Liver (tissue), 9 donors: ENCODE results near the gene ZNF536. TPM values are rescaled to one million over a fixed set of nuclear protein-coding genes. Genes with fewer than 3 reads are reported as not detected.

Experiments
- DNase-seq: peaks from one replicate; pipeline ENCODE4 v3.0.0-alpha.2; 2017; ENCODE audit warnings: low spot score
- H3K27ac ChIP-seq, 2 donors: one replicate each; pipeline ENCODE4 v1.7.0; 2013; ENCODE audit warnings: inconsistent platforms in 2 of 2, low read length in 2 of 2, control low read depth in 1 of 2, low read depth in 1 of 2, mild to moderate bottlenecking in 1 of 2
- H3K27me3 ChIP-seq, 4 donors: one replicate each; pipeline versions ENCODE4 v1.6.1 to v1.7.0; 2013; ENCODE audit warnings: low read length in 3 of 4, inconsistent platforms in 1 of 4, mild to moderate bottlenecking in 1 of 4, moderate library complexity in 1 of 4; ENCODE audit not compliant: control insufficient read depth in 4 of 4, insufficient read depth in 4 of 4
- H3K36me3 ChIP-seq, 4 donors: one replicate each; pipeline versions ENCODE4 v1.6.1 to v1.7.0; 2013; ENCODE audit warnings: low read length in 3 of 4, mild to moderate bottlenecking in 3 of 4, low read depth in 1 of 4, moderate library complexity in 1 of 4; ENCODE audit not compliant: control insufficient read depth in 4 of 4, insufficient read depth in 3 of 4
- H3K4me1 ChIP-seq, 4 donors: one replicate each; pipeline versions ENCODE4 v1.6.1 to v1.7.0; 2013; ENCODE audit warnings: low read length in 3 of 4, mild to moderate bottlenecking in 3 of 4, moderate library complexity in 1 of 4; ENCODE audit not compliant: control insufficient read depth in 4 of 4, insufficient read depth in 4 of 4
- H3K4me3 ChIP-seq, 3 donors: one replicate each; pipeline versions ENCODE4 v1.6.1 to v1.7.0; 2013; ENCODE audit warnings: low read length in 3 of 3, control low read depth in 1 of 3, low read depth in 1 of 3, mild to moderate bottlenecking in 1 of 3
- H3K9ac ChIP-seq, 2 donors: one replicate each; pipeline ENCODE4 v1.7.0; 2013; ENCODE audit warnings: low read length in 2 of 2, mild to moderate bottlenecking in 2 of 2, moderate library complexity in 2 of 2, control low read depth in 1 of 2, low read depth in 1 of 2
- H3K9me3 ChIP-seq, 4 donors: one replicate each; pipeline versions ENCODE4 v1.6.1 to v1.7.0; 2013; ENCODE audit warnings: low read length in 3 of 4; ENCODE audit not compliant: control insufficient read depth in 4 of 4
- ATF3 ChIP-seq: IDR thresholded peaks from 2 replicates; pipeline ENCODE4 v1.6.1; 2016; ENCODE audit warnings: antibody characterized with exemption
- CTCF ChIP-seq: fragments of 150-350 bp; IDR thresholded peaks from 2 replicates; pipeline ENCODE4 v1.5.1; 2017; ENCODE audit warnings: improper control_type of control experiment, low read depth, low read length; ENCODE audit not compliant: missing input control
- EGR1 ChIP-seq, 2 donors: IDR thresholded peaks; 2 replicates each; pipeline ENCODE4 v1.6.1; 2016 to 2018; ENCODE audit warnings: antibody characterized with exemption in 2 of 2, low read depth in 2 of 2
- FOXA2 ChIP-seq: IDR thresholded peaks from 2 replicates; pipeline ENCODE4 v1.6.1; 2016; ENCODE audit warnings: antibody characterized with exemption
- GABPA ChIP-seq, 2 donors: IDR thresholded peaks in 1 of 2; conservative IDR thresholded peaks in 1 of 2; 2 replicates each; pipeline ENCODE4 v1.6.1; 2016; ENCODE audit warnings: antibody characterized with exemption in 2 of 2, mild to moderate bottlenecking in 1 of 2, moderate library complexity in 1 of 2
- HNF4A ChIP-seq, 2 donors: conservative IDR thresholded peaks; 2 replicates each; pipeline ENCODE4 v1.6.1; 2016; ENCODE audit warnings: antibody characterized with exemption in 2 of 2, mild to moderate bottlenecking in 2 of 2
- HNF4G ChIP-seq: IDR thresholded peaks from 2 replicates; pipeline ENCODE4 v1.6.1; 2016; ENCODE audit warnings: antibody characterized with exemption
- MAX ChIP-seq: IDR thresholded peaks from 2 replicates; pipeline ENCODE4 v1.6.1; 2016; ENCODE audit warnings: antibody characterized with exemption
- NR2F2 ChIP-seq: IDR thresholded peaks from 2 replicates; pipeline ENCODE4 v1.6.1; 2016; ENCODE audit warnings: antibody characterized with exemption
- RAD21 ChIP-seq, 2 donors: IDR thresholded peaks; 2 replicates each; pipeline ENCODE4 v1.6.1; 2016; ENCODE audit warnings: antibody characterized with exemption in 2 of 2, mild to moderate bottlenecking in 2 of 2
- REST ChIP-seq: IDR thresholded peaks from 2 replicates; pipeline ENCODE4 v1.6.1; 2016; ENCODE audit warnings: antibody characterized with exemption, mild to moderate bottlenecking
- RXRA ChIP-seq, 2 donors: IDR thresholded peaks; 2 replicates each; pipeline ENCODE4 v1.6.1; 2017 to 2018; ENCODE audit warnings: antibody characterized with exemption in 2 of 2, mild to moderate bottlenecking in 1 of 2
- TAF1 ChIP-seq: conservative IDR thresholded peaks from 2 replicates; pipeline ENCODE4 v1.6.1; 2016; ENCODE audit warnings: antibody characterized with exemption, mild to moderate bottlenecking
- ZBTB33 ChIP-seq: IDR thresholded peaks from 2 replicates; pipeline ENCODE4 v1.6.1; 2016; ENCODE audit warnings: antibody characterized with exemption
- WGBS: extraction: QIAGEN DNeasy Blood & Tissue Kit; methylation state at CpG from one replicate; pipeline ENCODE4 v1.1.7; 2013; 5-methylcytosine and 5-hydroxymethylcytosine counted together
- polyA plus RNA-seq, 2 donors: library from polyadenylated mRNA; stranded (reverse) in 1 of 2; unstranded in 1 of 2; fragments of 200-250 nt in 1 of 2; fragments of >200 nt in 1 of 2; fragmentation: Nextera tagmentation in 1 of 2; extraction: Ambion mirVana in 1 of 2; gene quantifications; one replicate each; pipeline versions ENCODE4 v1.2.1 to v1.2.3, GENCODE V29; 2013 to 2015
- total RNA-seq, 2 donors: library from RNA; depleted of rRNA; stranded (reverse); fragments of >200 nt; gene quantifications; one replicate each; pipeline ENCODE4 v1.2.3, GENCODE V29; 2014
- donor health status: healthy.
- donor health status: healthy.
- donor health status: healthy.
- donor health status: healthy.
- donor health status: healthy.

ZNF536 gene
- total and polyA plus RNA-seq, 4 donors = 0.02 to 0.17 (median 0.08) TPM

GRCh38 chr19:30350692-30351663, 21.2 kb upstream of the ZNF536 start:
- Histone ChIP-seq H3K9ac (no peak overlapping the region), H3K27ac (no peak overlapping the region), H3K9me3 (peaks cover 0 to 2% (median 0%) of the 10 kb centered on the region in 4 donors), H3K4me3 (no peak overlapping the region), H3K27me3 (peaks cover 0 to 11% (median 0%) of the 10 kb centered on the region in 4 donors), H3K36me3 (no peaks in the 10 kb centered on the region), H3K4me1 (no peaks in the 10 kb centered on the region)
- 71% methylated on average over 7 of the region's 7 CpGs for WGBS
- no peak for DNase-seq
- TF ChIP-seq NR2F2 = no peak
- TF ChIP-seq EGR1 (IDR thresholded peaks at IDR 0.05; ENCODE audit: low read depth in 2 of 2) = no peak
- no peak for TF ChIP-seq RXRA (IDR thresholded peaks at IDR 0.05)
- TF ChIP-seq CTCF = no peak
- TF ChIP-seq GABPA (IDR thresholded peaks at IDR 0.05 in 1 of 2, conservative IDR thresholded peaks at IDR 0.05 in 1 of 2) = no peak
- TF ChIP-seq MAX = no peak
- TF ChIP-seq HNF4G = no peak
- TF ChIP-seq RAD21 (IDR thresholded peaks at IDR 0.05) = no peak
- TF ChIP-seq TAF1 = no peak
- TF ChIP-seq ATF3 = no peak

GRCh38 chr19:30351774-30352173, 20.4 kb upstream of the ZNF536 start:
- Histone ChIP-seq H3K4me3 (no peak overlapping the region), H3K36me3 (no peaks in the 10 kb centered on the region), H3K4me1 (no peaks in the 10 kb centered on the region), H3K9me3 (peaks cover 0 to 2% (median 0%) of the 10 kb centered on the region in 4 donors), H3K9ac (no peak overlapping the region), H3K27ac (no peak overlapping the region), H3K27me3 (peaks cover 0 to 13% (median 0%) of the 10 kb centered on the region in 4 donors)
- 58% methylated on average over 2 of the region's 2 CpGs for WGBS
- no peak for TF ChIP-seq RAD21 (IDR thresholded peaks at IDR 0.05)
- no peak for DNase-seq

GRCh38 chr19:30353394-30353945, 18.7 kb upstream of the ZNF536 start:
- no peak overlapping the region for H3K27ac ChIP-seq
- WGBS = 88% methylated on average over 13 of the region's 13 CpGs
- H3K27me3 ChIP-seq = peaks cover 0 to 10% (median 0%) of the 10 kb centered on the region in 4 donors
- TF ChIP-seq CTCF = no peak
- TF ChIP-seq ZBTB33 = no peak
- TF ChIP-seq RXRA (IDR thresholded peaks at IDR 0.05) = no peak
- TF ChIP-seq REST = no peak
- no peak for TF ChIP-seq NR2F2
- TF ChIP-seq HNF4A (conservative IDR thresholded peaks at IDR 0.05) = no peak
- no peak for TF ChIP-seq HNF4G
- TF ChIP-seq RAD21 (IDR thresholded peaks at IDR 0.05) = no peak
- TF ChIP-seq FOXA2 = no peak
- TF ChIP-seq GABPA (IDR thresholded peaks at IDR 0.05 in 1 of 2, conservative IDR thresholded peaks at IDR 0.05 in 1 of 2) = no peak
- H3K4me3 ChIP-seq = no peak overlapping the region
- DNase-seq = no peak
- H3K4me1 ChIP-seq = no peaks in the 10 kb centered on the region
- H3K9ac ChIP-seq = no peak overlapping the region
- H3K9me3 ChIP-seq = no peaks in the 10 kb centered on the region
- no peaks in the 10 kb centered on the region for H3K36me3 ChIP-seq
